GM13977 (cell line): ENCODE results near the gene SUPT20H.

Experiments used
- DNase-seq: peaks from one replicate; pipeline ENCODE4 v3.0.0; 2012; ENCODE audit warnings: low spot score
- CTCF ChIP-seq: IDR thresholded peaks from 2 replicates; pipeline ENCODE4 v1.5.1; 2012; ENCODE audit warnings: mild to moderate bottlenecking, control low read depth; ENCODE audit not compliant: insufficient read depth; ENCODE audit errors: extremely low read depth, missing control alignments
- in situ Hi-C: fragments of 300-500 bp; cut with MboI; formaldehyde crosslinking; loops from one replicate; pipeline ENCODE4 v1.12.0; 2022; ENCODE audit warnings: low sequenced_read_pairs, low pct_unique_long_range_greater_than_20kb, mixed read lengths, inconsistent platforms; ENCODE audit not compliant: unreplicated experiment

Gene SUPT20H

DNA sequence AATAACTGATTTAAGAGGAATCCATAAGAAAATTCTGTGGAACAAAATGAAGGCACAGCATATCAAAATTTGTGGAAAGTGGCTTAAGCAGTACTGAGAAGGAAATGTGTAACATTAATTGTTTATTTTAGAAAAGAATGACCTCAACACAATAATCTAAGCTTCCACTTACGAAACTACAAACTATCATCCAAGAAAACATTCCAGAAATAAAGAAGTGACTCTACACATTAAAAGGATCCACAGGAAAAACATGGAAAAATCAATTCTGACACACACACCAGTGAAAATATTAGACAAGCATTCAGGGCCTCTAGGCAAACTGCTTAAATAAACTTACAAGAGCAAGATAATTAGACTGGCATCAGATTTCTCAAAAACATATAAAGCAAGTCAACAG lies 44.9 kb downstream of the SUPT20H start:
- in situ Hi-C loops = no loop called here
- no peak for DNase-seq

DNA sequence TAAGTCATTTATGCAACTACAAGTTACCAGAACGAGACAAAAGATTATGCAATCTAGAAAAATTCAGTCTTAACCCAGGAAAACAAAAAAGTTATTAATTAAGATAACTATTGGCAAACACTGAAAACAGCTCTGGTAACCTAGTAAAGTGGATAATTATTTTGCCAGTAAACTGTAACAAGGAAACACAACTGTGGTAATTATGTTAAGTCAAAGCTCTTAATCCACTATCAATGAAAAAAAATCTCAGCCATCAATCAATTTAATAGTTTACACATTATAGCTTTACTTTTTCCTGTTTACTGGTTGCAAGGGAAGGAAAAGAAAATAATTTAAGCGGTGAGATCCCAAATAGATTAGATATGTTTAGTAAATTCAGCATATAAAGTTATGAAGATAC lies 47.7 kb downstream of the SUPT20H start:
- no peak for TF ChIP-seq CTCF
- in situ Hi-C loops = no loop called here
- no peak for DNase-seq

More for the DNA sequence above, 44.9 kb downstream of the SUPT20H start:
- no peak for TF ChIP-seq CTCF

GRCh38 chr13:37011002-37011401 lies 48.5 kb downstream of the SUPT20H start:
- in situ Hi-C loops = no loop called here
- no peak for DNase-seq
- TF ChIP-seq CTCF = no peak

- TF ChIP-seq CTCF = no peak
- in situ Hi-C loops = no loop called here
- DNase-seq = no peak
Measured at GRCh38 chr13:37010424-37010823, 49.1 kb downstream of the SUPT20H start.

GRCh38 chr13:37009692-37010091 lies 49.8 kb downstream of the SUPT20H start:
- in situ Hi-C loops = no loop called here
- no peak for DNase-seq
- TF ChIP-seq CTCF = no peak

DNA sequence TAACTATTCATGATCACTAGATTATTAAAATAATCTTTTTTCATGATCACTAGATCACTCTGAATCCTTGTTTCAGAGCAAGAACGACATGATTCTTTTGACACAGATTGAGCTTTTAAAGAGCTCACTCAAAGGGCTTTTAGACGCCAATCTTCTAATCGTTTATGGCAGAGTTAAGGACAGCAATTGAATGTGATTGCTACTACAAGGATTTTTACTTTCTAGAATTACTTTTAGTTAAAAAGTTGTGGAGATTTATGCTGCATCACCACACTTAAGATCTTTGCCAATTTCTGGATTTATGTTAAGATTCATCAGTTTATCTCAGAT lies 57.6 kb downstream of the SUPT20H start:
- DNase-seq = no peak
- in situ Hi-C loops = no loop called here

More for the DNA sequence above, 57.6 kb downstream of the SUPT20H start:
- TF ChIP-seq CTCF = no peak
